ENCODE measurements around the gene FSCN2.
A peak's percentile ranks its signal among the peaks of the same experiment; 100 is the strongest.

FSCN2 gene

GRCh38 chr17:81550285-81550684 lies 22.1 kb downstream of the FSCN2 start:
- TF ChIP-seq CTCF (conservative IDR thresholded peaks at IDR 0.05): no peak
- peak overlapping the region; percentile 90; the same call in 1 of the 2 replicates for H3K27ac ChIP-seq

GRCh38 chr17:81550830-81551457 lies 22.8 kb downstream of the FSCN2 start:
- peak overlapping the region; percentile 90 for H3K27ac ChIP-seq
- no peak for TF ChIP-seq CTCF (conservative IDR thresholded peaks at IDR 0.05)

- H3K27ac ChIP-seq: peak overlapping the region; percentile 90
- no peak for TF ChIP-seq CTCF (conservative IDR thresholded peaks at IDR 0.05)
Observed at GRCh38 chr17:81551458-81552243, 23.5 kb downstream of the FSCN2 start.

GRCh38 chr17:81552244-81553017 lies 24.3 kb downstream of the FSCN2 start, which contains the start of gene FAAP100:
FAAP100 (minus strand) TSS chr17:81552353; CDS start chr17:81552330, 23 bp downstream.
- H3K27ac ChIP-seq: peak within 1 kb of the TSS; percentile 90
- no peak for TF ChIP-seq CTCF (conservative IDR thresholded peaks at IDR 0.05)

GRCh38 chr17:81553018-81553615 lies 24.9 kb downstream of the FSCN2 start:
- TF ChIP-seq CTCF (conservative IDR thresholded peaks at IDR 0.05): peak; percentile 4; the same call in 1 of the 2 replicates
- H3K27ac ChIP-seq: peak overlapping the region; percentile 90

- H3K27ac ChIP-seq: peak overlapping the region; percentile 90
Observed at GRCh38 chr17:81553616-81554181, 25.5 kb downstream of the FSCN2 start.

More at GRCh38 chr17:81553616-81554181, 25.5 kb downstream of the FSCN2 start:
- no peak for TF ChIP-seq CTCF (conservative IDR thresholded peaks at IDR 0.05)
